AG09319 (cell line): ENCODE results near the gene KIF19.

ENCODE experiments used
- DNase-seq: peaks from one replicate; pipeline ENCODE4 v3.0.0-alpha.2; 2010; ENCODE audit warnings: low read depth; ENCODE audit errors: extremely low read depth
- CTCF ChIP-seq: IDR thresholded peaks from 2 replicates; pipeline ENCODE4 v1.5.1; 2011; ENCODE audit warnings: low read depth, mild to moderate bottlenecking, inconsistent platforms, low read length, moderate library complexity

The KIF19 gene

DNA sequence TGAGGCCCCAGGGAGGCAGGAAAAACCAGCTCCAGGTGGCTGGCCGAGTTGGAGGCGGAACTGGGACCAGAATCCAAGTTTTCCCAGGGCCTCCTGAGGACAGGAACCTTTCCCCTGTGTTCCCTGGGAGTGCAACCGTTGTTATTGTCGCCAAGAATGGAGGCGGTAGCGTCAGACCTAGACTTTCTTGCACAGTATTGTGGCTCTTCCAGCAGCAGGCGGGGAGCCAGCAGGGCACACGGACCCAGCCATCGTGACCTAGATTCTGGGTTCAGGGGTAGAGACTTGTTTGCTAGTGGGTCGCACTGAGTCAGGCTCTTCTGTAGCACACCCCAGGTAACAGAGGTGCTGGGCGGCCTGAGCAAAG, 667 bp upstream of the KIF19 start:
- DNase-seq, result no peak

DNA sequence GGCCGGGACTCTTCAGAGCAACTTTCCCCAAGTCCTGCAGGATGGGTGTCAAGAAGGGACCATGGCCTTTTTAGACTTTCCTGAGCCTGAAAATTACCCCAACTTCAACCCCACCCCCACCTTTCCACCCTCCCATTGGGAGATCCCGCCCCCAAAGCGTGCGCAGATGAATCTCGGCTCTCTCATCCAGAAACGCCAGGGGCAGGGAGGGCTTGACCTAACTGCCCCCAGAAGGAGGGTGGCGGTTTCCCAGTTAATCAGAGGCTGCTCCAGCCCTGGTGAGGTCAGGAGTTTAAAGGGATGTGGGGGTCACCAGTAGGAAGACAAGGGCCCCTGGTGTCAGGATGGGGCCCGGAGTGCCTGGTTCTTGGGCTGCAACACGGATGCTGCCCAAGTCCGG, 480 bp downstream of the KIF19 start:
- TF ChIP-seq CTCF, result no peak
- DNase-seq, result no peak

More for the DNA sequence above, 667 bp upstream of the KIF19 start:
- TF ChIP-seq CTCF, result no peak

- no peak for DNase-seq
- no peak for TF ChIP-seq CTCF
Measured at GRCh38 chr17:74328487-74328886, 2.5 kb downstream of the KIF19 start.

DNA sequence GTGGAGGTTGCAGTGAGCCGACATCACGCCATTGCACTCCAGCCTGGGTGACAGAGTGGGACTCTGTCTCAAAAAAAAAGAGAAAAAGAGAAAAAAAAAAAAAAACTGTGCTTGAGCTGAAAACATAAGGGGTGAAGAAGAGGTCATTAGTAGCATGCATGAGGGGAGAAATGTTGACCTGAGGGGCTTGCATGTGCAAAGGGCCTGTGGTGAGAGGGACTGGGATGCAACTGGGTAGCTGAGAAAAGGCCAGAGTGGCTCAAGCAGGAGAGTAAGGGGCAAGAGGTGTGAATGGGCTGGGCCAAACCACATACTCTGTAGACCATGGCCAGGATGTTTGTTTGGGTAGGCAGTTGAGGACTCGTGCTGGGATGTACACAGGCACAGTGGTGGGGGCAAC, 3.4 kb downstream of the KIF19 start:
- DNase-seq, result no peak
- TF ChIP-seq CTCF, result no peak

GRCh38 chr17:74330446-74330845, 4.4 kb downstream of the KIF19 start:
- TF ChIP-seq CTCF, result no peak

GRCh38 chr17:74332017-74332650, 6.1 kb downstream of the KIF19 start:
- DNase-seq, result no peak
- no peak for TF ChIP-seq CTCF

More at GRCh38 chr17:74330446-74330845, 4.4 kb downstream of the KIF19 start:
- DNase-seq, result no peak

- no peak for TF ChIP-seq CTCF
- no peak for DNase-seq
Measured at GRCh38 chr17:74332763-74333283, 6.8 kb downstream of the KIF19 start.
